MM.1S (cell line): ENCODE data around the gene QSOX1.

Source experiments
- CTCF ChIP-seq: fragments of 300-600 bp; sonication (generic); IDR thresholded peaks from 2 replicates; pipeline ENCODE4 v1.5.1; 2016; ENCODE audit warnings: antibody characterized with exemption, low read length, mixed read lengths
- EZH2 ChIP-seq: fragments of 300-600 bp; sonication (generic); optimal IDR thresholded peaks from 2 replicates; pipeline ENCODE3; 2017; ENCODE audit warnings: low read depth, mild to moderate bottlenecking, antibody characterized with exemption, low read length, mixed read lengths
- EZH2phosphoT487 ChIP-seq: fragments of 300-600 bp; sonication (generic); IDR thresholded peaks from 2 replicates; pipeline ENCODE4 v1.6.1; 2018; ENCODE audit warnings: antibody characterized with exemption, low read length

GRCh38 chr1:180169640-180170195 is 15.0 kb downstream of the QSOX1 start:
- TF ChIP-seq CTCF (no peak), EZH2phosphoT487 (no peak), EZH2 (no peak)
